SK-N-SH treated with all-trans-retinoic acid at 6 μM for 48 hours (cell line): ENCODE results near the gene NNMT.

Experiments
- ATAC-seq: fragments of 200-7000 bp; cut with Tn5 transposase; 3 replicates; pipeline ENCODE4 v1.9.1; 2020; ENCODE audit warnings: mild to moderate bottlenecking, moderate library complexity
- BACH2 ChIP-seq: fragments of 250-450 bp; sonication (Bioruptor Pico); IDR thresholded peaks from 2 replicates; pipeline ENCODE4 v1.9.0; 2021; ENCODE audit warnings: mild to moderate bottlenecking, borderline replicate concordance
- CREB5 ChIP-seq: fragments of 250-450 bp; sonication (Bioruptor Pico); IDR thresholded peaks from 2 replicates; pipeline ENCODE4 v1.5.1; 2020; ENCODE audit warnings: low read depth, mild to moderate bottlenecking, moderate library complexity
- CSDC2 ChIP-seq: fragments of 250-450 bp; sonication (Bioruptor Pico); IDR thresholded peaks from 2 replicates; pipeline ENCODE4 v1.5.0; 2020; ENCODE audit warnings: mild to moderate bottlenecking, moderate library complexity
- ESRRG ChIP-seq: fragments of 250-450 bp; sonication (Bioruptor Pico); IDR thresholded peaks from 2 replicates; pipeline ENCODE4 v1.6.1; 2021; ENCODE audit warnings: mild to moderate bottlenecking
- GLIS3 ChIP-seq: fragments of 250-450 bp; sonication (Bioruptor Pico); IDR thresholded peaks from 2 replicates; pipeline ENCODE4 v1.5.0; 2020; ENCODE audit warnings: mild to moderate bottlenecking, moderate library complexity
- ISL1 ChIP-seq: fragments of 250-450 bp; sonication (Bioruptor Pico); IDR thresholded peaks from 2 replicates; pipeline ENCODE4 v2.1.2; 2022; ENCODE audit warnings: mild to moderate bottlenecking, moderate library complexity
- OSR1 ChIP-seq: fragments of 250-450 bp; sonication (Bioruptor Pico); IDR thresholded peaks from 2 replicates; pipeline ENCODE4 v1.8.0; 2022; ENCODE audit warnings: moderate library complexity, mild to moderate bottlenecking, inconsistent platforms
- POU6F1 ChIP-seq: fragments of 250-450 bp; sonication (Bioruptor Pico); IDR thresholded peaks from 2 replicates; pipeline ENCODE4 v1.8.0; 2021; ENCODE audit warnings: low read depth, mild to moderate bottlenecking, moderate library complexity, borderline replicate concordance
- RARB ChIP-seq: fragments of 250-450 bp; sonication (Bioruptor Pico); IDR thresholded peaks from 2 replicates; pipeline ENCODE4 v1.8.0; 2021; ENCODE audit warnings: mild to moderate bottlenecking, moderate library complexity
- SNAI2 ChIP-seq: fragments of 250-450 bp; sonication (Bioruptor Pico); IDR thresholded peaks from 2 replicates; pipeline ENCODE4 v1.5.0; 2020; ENCODE audit warnings: mild to moderate bottlenecking, moderate library complexity
- TCF4 ChIP-seq: fragments of 250-450 bp; sonication (Bioruptor Pico); IDR thresholded peaks from 2 replicates; pipeline ENCODE4 v1.8.0; 2021; ENCODE audit warnings: mild to moderate bottlenecking, moderate library complexity, borderline replicate concordance
- TOX ChIP-seq: fragments of 250-450 bp; sonication (Bioruptor Pico); IDR thresholded peaks from 2 replicates; pipeline ENCODE4 v1.8.0; 2021; ENCODE audit warnings: mild to moderate bottlenecking, moderate library complexity, borderline replicate concordance
- TSHZ2 ChIP-seq: fragments of 250-450 bp; sonication (Bioruptor Pico); IDR thresholded peaks from 2 replicates; pipeline ENCODE4 v1.5.0; 2020; ENCODE audit warnings: mild to moderate bottlenecking, moderate library complexity
- ZC3H10 ChIP-seq: fragments of 250-450 bp; sonication (Bioruptor Pico); IDR thresholded peaks from 2 replicates; pipeline ENCODE4 v1.5.1; 2021; ENCODE audit warnings: mild to moderate bottlenecking, moderate library complexity
- ZFP3 ChIP-seq: fragments of 250-450 bp; sonication (Bioruptor Pico); IDR thresholded peaks from 2 replicates; pipeline ENCODE4 v1.5.0; 2020; ENCODE audit warnings: mild to moderate bottlenecking, moderate library complexity
- ZFP30 ChIP-seq: fragments of 450-650 bp; formaldehyde crosslinking; IDR thresholded peaks from 2 replicates; pipeline ENCODE4 v1.5.0; 2022; ENCODE audit warnings: mild to moderate bottlenecking, moderate library complexity
- ZNF565 ChIP-seq: fragments of 450-650 bp; formaldehyde crosslinking; conservative IDR thresholded peaks from 2 replicates; pipeline ENCODE4 v1.5.0; 2020; ENCODE audit warnings: low read depth, mild to moderate bottlenecking, moderate library complexity
- ZNF8 ChIP-seq: fragments of 450-650 bp; formaldehyde crosslinking; IDR thresholded peaks from 2 replicates; pipeline ENCODE4 v1.5.0; 2020; ENCODE audit warnings: mild to moderate bottlenecking, moderate library complexity
- TF ChIP-seq, protein P1 (sequence below): fragments of 250-450 bp; sonication (Bioruptor Pico); IDR thresholded peaks from 2 replicates; pipeline ENCODE4 v1.8.0; 2020; ENCODE audit warnings: mild to moderate bottlenecking, moderate library complexity, borderline replicate concordance
- TF ChIP-seq, protein P2 (sequence below): fragments of 250-450 bp; sonication (Bioruptor Pico); IDR thresholded peaks from 2 replicates; pipeline ENCODE4 v1.5.1; 2021; ENCODE audit warnings: mild to moderate bottlenecking, moderate library complexity

Gene NNMT

DNA sequence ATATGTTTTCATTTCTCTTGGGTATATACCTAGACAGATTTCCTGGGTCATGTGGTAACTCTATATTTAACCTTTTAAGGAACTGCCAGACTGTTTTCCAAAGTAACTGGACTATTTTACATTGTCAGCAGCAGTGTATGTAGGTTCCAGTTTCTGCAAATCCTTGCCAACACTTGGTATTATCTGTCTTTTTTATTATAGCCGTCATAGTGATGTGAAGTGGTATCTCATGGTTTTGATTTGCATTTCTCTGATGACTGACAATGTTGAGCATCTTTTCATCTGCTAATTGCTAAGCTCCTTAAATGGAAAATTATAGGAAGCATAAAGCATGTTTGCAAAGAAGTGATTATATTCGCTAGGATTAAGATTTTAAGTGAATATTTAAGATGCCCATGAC is 13.9 kb downstream of the NNMT start:
- no peak for TF ChIP-seq ZNF8 (CRISPR knock-in tag)
- no peak for TF ChIP-seq ZFP3 (CRISPR knock-in tag)
- TF ChIP-seq, protein P1, sequence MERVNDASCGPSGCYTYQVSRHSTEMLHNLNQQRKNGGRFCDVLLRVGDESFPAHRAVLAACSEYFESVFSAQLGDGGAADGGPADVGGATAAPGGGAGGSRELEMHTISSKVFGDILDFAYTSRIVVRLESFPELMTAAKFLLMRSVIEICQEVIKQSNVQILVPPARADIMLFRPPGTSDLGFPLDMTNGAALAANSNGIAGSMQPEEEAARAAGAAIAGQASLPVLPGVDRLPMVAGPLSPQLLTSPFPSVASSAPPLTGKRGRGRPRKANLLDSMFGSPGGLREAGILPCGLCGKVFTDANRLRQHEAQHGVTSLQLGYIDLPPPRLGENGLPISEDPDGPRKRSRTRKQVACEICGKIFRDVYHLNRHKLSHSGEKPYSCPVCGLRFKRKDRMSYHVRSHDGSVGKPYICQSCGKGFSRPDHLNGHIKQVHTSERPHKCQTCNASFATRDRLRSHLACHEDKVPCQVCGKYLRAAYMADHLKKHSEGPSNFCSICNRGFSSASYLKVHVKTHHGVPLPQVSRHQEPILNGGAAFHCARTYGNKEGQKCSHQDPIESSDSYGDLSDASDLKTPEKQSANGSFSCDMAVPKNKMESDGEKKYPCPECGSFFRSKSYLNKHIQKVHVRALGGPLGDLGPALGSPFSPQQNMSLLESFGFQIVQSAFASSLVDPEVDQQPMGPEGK (CRISPR knock-in tag), result no peak
- no peak for TF ChIP-seq RARB (CRISPR knock-in tag)
- TF ChIP-seq, protein P2, sequence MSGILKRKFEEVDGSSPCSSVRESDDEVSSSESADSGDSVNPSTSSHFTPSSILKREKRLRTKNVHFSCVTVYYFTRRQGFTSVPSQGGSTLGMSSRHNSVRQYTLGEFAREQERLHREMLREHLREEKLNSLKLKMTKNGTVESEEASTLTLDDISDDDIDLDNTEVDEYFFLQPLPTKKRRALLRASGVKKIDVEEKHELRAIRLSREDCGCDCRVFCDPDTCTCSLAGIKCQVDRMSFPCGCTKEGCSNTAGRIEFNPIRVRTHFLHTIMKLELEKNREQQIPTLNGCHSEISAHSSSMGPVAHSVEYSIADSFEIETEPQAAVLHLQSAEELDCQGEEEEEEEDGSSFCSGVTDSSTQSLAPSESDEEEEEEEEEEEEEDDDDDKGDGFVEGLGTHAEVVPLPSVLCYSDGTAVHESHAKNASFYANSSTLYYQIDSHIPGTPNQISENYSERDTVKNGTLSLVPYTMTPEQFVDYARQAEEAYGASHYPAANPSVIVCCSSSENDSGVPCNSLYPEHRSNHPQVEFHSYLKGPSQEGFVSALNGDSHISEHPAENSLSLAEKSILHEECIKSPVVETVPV, result no peak
- TF ChIP-seq POU6F1 (CRISPR knock-in tag), result no peak
- TF ChIP-seq ZFP30, result no peak
- TF ChIP-seq GLIS3 (CRISPR knock-in tag), result no peak
- TF ChIP-seq ZC3H10, result no peak
- no peak for TF ChIP-seq ESRRG (CRISPR knock-in tag)
- TF ChIP-seq BACH2 (CRISPR knock-in tag), result no peak
- no peak for TF ChIP-seq CSDC2 (CRISPR knock-in tag)
- TF ChIP-seq OSR1 (CRISPR knock-in tag), result no peak
- no peak for TF ChIP-seq ZNF565 (CRISPR knock-in tag)
- TF ChIP-seq ISL1, result no peak
- no peak for TF ChIP-seq TSHZ2 (CRISPR knock-in tag)
- TF ChIP-seq CREB5 (CRISPR knock-in tag), result no peak
- no peak for ATAC-seq

- no peak for ATAC-seq
- no peak for TF ChIP-seq ZNF565 (CRISPR knock-in tag)
These were observed 15.7 kb downstream of the NNMT start for GRCh38 chr11:114311946-114312345.

DNA sequence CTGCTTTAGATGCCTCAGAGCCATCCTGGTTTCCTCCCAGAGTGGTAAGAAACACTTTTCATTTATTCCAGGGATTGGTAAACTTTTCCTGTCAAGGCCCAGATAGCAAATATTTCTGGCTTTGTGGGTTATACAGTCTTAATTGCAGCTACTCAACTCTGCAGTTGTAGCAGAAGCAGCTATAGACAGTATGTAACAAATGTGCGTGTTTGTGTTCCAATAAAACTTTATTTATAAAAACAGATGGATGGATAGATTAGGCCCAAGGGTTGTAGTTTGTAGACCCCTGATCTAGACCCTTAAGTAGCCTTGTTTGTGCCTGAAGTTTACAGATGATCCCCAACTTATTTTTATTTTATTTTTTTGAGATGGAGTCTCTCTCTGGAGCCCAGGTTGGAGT is 17.9 kb downstream of the NNMT start:
- no peak for ATAC-seq
- TF ChIP-seq TCF4, result no peak
- TF ChIP-seq, protein P2, result no peak
- no peak for TF ChIP-seq ZFP30
- no peak for TF ChIP-seq TOX (CRISPR knock-in tag)
- TF ChIP-seq ISL1, result no peak
- no peak for TF ChIP-seq CSDC2 (CRISPR knock-in tag)
- TF ChIP-seq POU6F1 (CRISPR knock-in tag), result no peak
- no peak for TF ChIP-seq SNAI2 (CRISPR knock-in tag)
- TF ChIP-seq RARB (CRISPR knock-in tag), result no peak
- TF ChIP-seq ESRRG (CRISPR knock-in tag), result no peak
- TF ChIP-seq TSHZ2 (CRISPR knock-in tag), result no peak
- TF ChIP-seq, protein P1 (CRISPR knock-in tag), result no peak
